ENCODE data around the gene OSR1.

- no peak for TF ChIP-seq CTCF (IDR thresholded peaks at IDR 0.05 in 4 of 5, conservative IDR thresholded peaks at IDR 0.05 in 1 of 5)
- no peak for TF ChIP-seq POLR2A (IDR thresholded peaks at IDR 0.05)
Observed at GRCh38 chr2:19380532-19380931, 22.1 kb upstream of the OSR1 start.

Data from gastrocnemius medialis (tissue), 4 donors.